ENCODE measurements around the gene CTDNEP1.

GRCh38 chr17:7266784-7267183, 15.2 kb upstream of the CTDNEP1 start:
- TF ChIP-seq, protein P1, sequence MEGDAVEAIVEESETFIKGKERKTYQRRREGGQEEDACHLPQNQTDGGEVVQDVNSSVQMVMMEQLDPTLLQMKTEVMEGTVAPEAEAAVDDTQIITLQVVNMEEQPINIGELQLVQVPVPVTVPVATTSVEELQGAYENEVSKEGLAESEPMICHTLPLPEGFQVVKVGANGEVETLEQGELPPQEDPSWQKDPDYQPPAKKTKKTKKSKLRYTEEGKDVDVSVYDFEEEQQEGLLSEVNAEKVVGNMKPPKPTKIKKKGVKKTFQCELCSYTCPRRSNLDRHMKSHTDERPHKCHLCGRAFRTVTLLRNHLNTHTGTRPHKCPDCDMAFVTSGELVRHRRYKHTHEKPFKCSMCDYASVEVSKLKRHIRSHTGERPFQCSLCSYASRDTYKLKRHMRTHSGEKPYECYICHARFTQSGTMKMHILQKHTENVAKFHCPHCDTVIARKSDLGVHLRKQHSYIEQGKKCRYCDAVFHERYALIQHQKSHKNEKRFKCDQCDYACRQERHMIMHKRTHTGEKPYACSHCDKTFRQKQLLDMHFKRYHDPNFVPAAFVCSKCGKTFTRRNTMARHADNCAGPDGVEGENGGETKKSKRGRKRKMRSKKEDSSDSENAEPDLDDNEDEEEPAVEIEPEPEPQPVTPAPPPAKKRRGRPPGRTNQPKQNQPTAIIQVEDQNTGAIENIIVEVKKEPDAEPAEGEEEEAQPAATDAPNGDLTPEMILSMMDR (IDR thresholded peaks at IDR 0.05; ENCODE audit: low read depth, low read length, poor library complexity, severe bottlenecking), result no peak
- TF ChIP-seq EZH2phosphoT487 (IDR thresholded peaks at IDR 0.05; ENCODE audit: borderline replicate concordance, low read length), result no peak
